Activated B cell treated with CpG ODN at 0.5 μM for 24 hours (primary cell): ENCODE data around the gene PTH2R. TPM values are rescaled to one million over a fixed set of nuclear protein-coding genes. Genes with fewer than 3 reads are reported as not detected.
"Not testable (repeated sequence)": the region's sequence is repeated elsewhere in the genome, so short reads cannot be mapped to it uniquely, and the experiment has no call there.

Source experiments
- ATAC-seq: fragments of 200-7000 bp; cut with Tn5 transposase; one replicate; pipeline ENCODE4 v1.10.0; 2021; ENCODE audit warnings: low read depth, mild to moderate bottlenecking, moderate library complexity
- CTCF ChIA-PET: fragments of 350-600 bp; sonication (Branson Sonifier 250); formaldehyde crosslinking; loops from one replicate; lab custom pipeline; 2021; ENCODE audit warnings: antibody characterized with exemption; lab: Charles Lee
- POLR2A ChIA-PET: fragments of 350-600 bp; sonication (Branson Sonifier 250); formaldehyde crosslinking; loops from one replicate; lab custom pipeline; 2021; ENCODE audit warnings: antibody characterized with exemption; lab: Charles Lee
- DNase-seq: peaks from one replicate; pipeline ENCODE4 v3.0.0; 2022
- H3K27ac Mint-ChIP-seq: one replicate; pipeline ENCODE4 v1.8.0; 2020; ENCODE audit warnings: mixed read lengths
- H3K27me3 Mint-ChIP-seq: one replicate; pipeline ENCODE4 v1.8.0; 2021; ENCODE audit warnings: mixed read lengths
- H3K36me3 Mint-ChIP-seq: one replicate; pipeline ENCODE4 v1.8.0; 2021; ENCODE audit warnings: low read depth, mixed read lengths
- H3K4me1 Mint-ChIP-seq: one replicate; pipeline ENCODE4 v1.8.0; 2021; ENCODE audit warnings: mixed read lengths
- H3K4me3 Mint-ChIP-seq: one replicate; pipeline ENCODE4 v1.8.0; 2020; ENCODE audit warnings: mild to moderate bottlenecking, mixed read lengths
- H3K9me3 Mint-ChIP-seq: one replicate; pipeline ENCODE4 v1.8.0; 2020; ENCODE audit warnings: mixed read lengths
- intact Hi-C: fragments of 100-400 bp; cut with micrococcal nuclease; formaldehyde crosslinking; loops from one replicate; pipeline ENCODE4 v1.15.1; 2024
- total RNA-seq: library from RNA; stranded (reverse); gene quantifications from 2 replicates; pipeline ENCODE4 v1.2.3, GENCODE V29; 2022
- TF ChIP-seq, protein P1 (sequence below): fragments of 200-600 bp; IDR thresholded peaks from one replicate; pipeline ENCODE4 v1.8.0; 2022; ENCODE audit warnings: antibody characterized with exemption, mild to moderate bottlenecking

PTH2R gene
- total RNA-seq, 1 donor from 2014 or later = 0.29 TPM

DNA sequence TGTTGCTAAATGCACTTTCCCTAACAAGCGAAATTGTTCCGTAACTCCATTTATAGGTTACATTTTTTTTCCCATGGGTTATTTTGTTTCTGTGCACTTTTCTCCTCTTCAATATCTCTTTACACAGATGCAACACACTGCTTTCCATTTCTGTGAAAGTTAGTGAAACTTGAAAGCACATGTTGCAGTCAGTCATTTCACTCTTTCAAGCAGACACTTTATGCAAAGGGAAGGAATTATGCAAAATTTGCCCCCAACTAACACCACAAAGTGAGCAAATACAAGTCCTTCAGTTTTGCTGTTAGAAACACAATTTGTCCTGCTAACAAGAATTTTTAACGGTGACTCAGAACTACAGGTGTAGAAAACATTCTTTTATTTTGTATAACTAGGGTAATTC is 124.8 kb downstream of the PTH2R start:
- H3K27ac Mint-ChIP-seq = no peak overlapping the region
- H3K4me1 Mint-ChIP-seq = no peaks in the 10 kb centered on the region
- no peak for ATAC-seq
- POLR2A ChIA-PET = no interaction called here
- CTCF ChIA-PET = no interaction called here
- intact Hi-C loops = no loop called here
- no peak overlapping the region for H3K4me3 Mint-ChIP-seq
- H3K27me3 Mint-ChIP-seq = no peaks in the 10 kb centered on the region
- no peak for DNase-seq
- H3K9me3 Mint-ChIP-seq = peaks cover 5% of the 10 kb centered on the region
- TF ChIP-seq, protein P1, sequence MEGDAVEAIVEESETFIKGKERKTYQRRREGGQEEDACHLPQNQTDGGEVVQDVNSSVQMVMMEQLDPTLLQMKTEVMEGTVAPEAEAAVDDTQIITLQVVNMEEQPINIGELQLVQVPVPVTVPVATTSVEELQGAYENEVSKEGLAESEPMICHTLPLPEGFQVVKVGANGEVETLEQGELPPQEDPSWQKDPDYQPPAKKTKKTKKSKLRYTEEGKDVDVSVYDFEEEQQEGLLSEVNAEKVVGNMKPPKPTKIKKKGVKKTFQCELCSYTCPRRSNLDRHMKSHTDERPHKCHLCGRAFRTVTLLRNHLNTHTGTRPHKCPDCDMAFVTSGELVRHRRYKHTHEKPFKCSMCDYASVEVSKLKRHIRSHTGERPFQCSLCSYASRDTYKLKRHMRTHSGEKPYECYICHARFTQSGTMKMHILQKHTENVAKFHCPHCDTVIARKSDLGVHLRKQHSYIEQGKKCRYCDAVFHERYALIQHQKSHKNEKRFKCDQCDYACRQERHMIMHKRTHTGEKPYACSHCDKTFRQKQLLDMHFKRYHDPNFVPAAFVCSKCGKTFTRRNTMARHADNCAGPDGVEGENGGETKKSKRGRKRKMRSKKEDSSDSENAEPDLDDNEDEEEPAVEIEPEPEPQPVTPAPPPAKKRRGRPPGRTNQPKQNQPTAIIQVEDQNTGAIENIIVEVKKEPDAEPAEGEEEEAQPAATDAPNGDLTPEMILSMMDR = no peak
- no peaks in the 10 kb centered on the region for H3K36me3 Mint-ChIP-seq

DNA sequence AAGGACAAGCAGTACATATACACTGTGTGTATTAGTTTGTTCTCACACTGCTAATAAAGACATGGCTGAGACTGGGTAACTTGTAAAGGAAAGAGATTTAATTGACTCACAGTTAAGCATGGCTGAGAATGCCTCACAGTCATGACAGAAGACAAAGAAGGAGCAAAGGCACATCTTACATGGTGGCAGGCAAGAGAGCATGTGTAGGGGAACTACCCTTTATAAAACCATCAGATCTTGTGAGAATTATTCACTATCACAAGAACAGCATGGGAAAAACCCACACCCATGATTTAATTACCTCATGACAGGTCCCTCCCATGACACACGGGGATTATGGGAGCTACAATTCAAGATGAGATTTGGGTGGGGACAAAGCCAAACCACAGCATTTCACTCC is 129.0 kb downstream of the PTH2R start:
- DNase-seq, POLR2A ChIA-PET, H3K9me3 Mint-ChIP-seq, H3K4me1 Mint-ChIP-seq, CTCF ChIA-PET, intact Hi-C loops, H3K4me3 Mint-ChIP-seq, H3K27me3 Mint-ChIP-seq, H3K36me3 Mint-ChIP-seq, H3K27ac Mint-ChIP-seq, ATAC-seq: not testable (repeated sequence)

DNA sequence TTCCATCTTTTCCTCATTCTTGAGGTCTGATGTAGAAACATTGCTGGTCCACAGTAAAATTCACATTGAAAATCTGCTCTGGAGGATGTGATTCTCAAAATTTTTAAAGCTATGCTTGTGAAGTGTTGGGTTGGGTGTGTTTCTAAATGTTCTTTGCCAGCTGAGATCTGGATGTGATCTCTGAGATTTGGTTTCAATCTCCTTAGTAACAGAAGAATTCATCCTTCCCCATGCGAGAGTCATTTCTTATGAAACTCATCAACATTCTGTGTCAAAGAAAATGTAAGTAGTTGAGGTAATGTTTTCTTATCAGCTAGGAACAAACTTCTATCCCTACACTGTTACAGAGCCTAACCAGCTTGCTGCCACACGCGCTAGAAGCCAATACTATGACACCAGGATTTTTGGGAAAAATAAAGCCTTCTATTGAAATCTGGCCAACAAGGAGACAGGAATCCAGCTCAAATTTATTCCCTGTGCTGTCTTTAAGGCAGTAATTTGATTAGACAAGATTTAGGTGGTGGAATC is 134.9 kb downstream of the PTH2R start:
- TF ChIP-seq, protein P1 = no peak
- ATAC-seq = no peak
- DNase-seq = no peak
- no peaks in the 10 kb centered on the region for H3K36me3 Mint-ChIP-seq
- H3K4me3 Mint-ChIP-seq = no peak overlapping the region
- H3K9me3 Mint-ChIP-seq = no peaks in the 10 kb centered on the region
- no peaks in the 10 kb centered on the region for H3K4me1 Mint-ChIP-seq
- H3K27ac Mint-ChIP-seq = no peak overlapping the region
- intact Hi-C loops = no loop called here
- CTCF ChIA-PET = no interaction called here
- POLR2A ChIA-PET = no interaction called here
- H3K27me3 Mint-ChIP-seq = peaks cover 4% of the 10 kb centered on the region

DNA sequence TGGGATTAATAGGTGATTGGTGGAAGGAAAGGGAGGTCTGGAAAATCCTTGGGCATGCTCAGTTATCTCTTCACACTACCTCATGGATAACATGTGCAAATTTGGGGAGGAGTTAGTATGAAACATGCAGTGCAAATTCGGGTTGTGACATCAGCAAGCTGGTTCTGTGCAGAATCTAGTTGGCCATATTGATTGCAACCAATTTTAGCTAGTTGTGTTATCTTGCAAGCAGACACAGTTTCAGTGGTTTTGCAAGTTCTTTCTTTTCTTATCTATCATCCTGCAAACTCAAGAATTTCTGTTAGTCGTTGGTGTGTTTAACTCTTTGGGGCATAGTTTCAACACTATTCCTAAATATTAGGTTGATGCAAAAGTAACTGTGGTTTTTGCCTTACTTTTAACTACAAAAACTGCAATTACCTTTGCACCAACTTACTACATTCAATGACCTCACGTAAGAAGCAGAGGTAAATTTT is 135.4 kb downstream of the PTH2R start:
- DNase-seq (no peak), ATAC-seq (no peak)
- TF ChIP-seq, protein P1 = no peak
- H3K4me1 Mint-ChIP-seq = no peaks in the 10 kb centered on the region
- H3K36me3 Mint-ChIP-seq = no peaks in the 10 kb centered on the region
- intact Hi-C loops = no loop called here
- H3K9me3 Mint-ChIP-seq = no peaks in the 10 kb centered on the region
- H3K4me3 Mint-ChIP-seq = no peak overlapping the region
- no peak overlapping the region for H3K27ac Mint-ChIP-seq
- peaks cover 4% of the 10 kb centered on the region for H3K27me3 Mint-ChIP-seq
- ChIA-PET POLR2A (no interaction called here), CTCF (no interaction called here)

DNA sequence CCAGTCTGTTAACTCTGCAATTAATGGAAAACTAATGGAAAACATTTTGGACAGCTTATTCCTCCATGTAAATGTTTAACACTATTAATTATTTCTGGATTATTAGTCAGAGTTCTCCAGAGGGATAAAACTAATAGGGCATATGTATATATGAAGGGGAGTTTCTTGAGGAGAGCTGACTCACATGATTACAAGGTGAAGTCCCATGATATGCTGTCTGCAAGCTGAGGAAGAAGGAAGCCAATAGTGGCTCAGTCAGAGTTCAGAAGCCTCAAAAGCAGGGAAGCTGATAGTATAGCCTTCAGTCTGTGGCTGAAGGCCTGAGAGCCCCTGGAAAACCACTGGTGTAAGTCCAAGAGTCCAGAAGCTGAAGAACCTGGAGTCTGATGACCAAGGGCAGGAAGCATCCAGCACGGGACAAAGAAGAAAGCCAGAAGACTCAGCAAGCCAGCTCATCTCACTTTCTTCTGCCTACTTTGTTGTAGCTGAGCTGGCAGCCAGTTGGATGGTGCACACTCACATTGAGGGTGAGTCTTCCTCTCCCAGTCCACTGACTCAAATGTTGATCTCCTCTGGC is 136.0 kb downstream of the PTH2R start:
- intact Hi-C loops = no loop called here
- H3K4me3 Mint-ChIP-seq = no peak overlapping the region
- ChIA-PET POLR2A (no interaction called here), CTCF (no interaction called here)
- H3K9me3 Mint-ChIP-seq = no peaks in the 10 kb centered on the region
- DNase-seq = no peak
- H3K27me3 Mint-ChIP-seq = peaks cover 4% of the 10 kb centered on the region
- TF ChIP-seq, protein P1 = no peak
- ATAC-seq = no peak
- no peak overlapping the region for H3K27ac Mint-ChIP-seq
- no peaks in the 10 kb centered on the region for H3K4me1 Mint-ChIP-seq
- H3K36me3 Mint-ChIP-seq = no peaks in the 10 kb centered on the region

Other genes with a start within 250 kb of the PTH2R start
- not detected in 2 replicates for gene CRYGA, start 243.2 kb upstream of the PTH2R start, total RNA-seq
- not detected in 2 replicates for gene C2orf80, start 216.8 kb upstream of the PTH2R start, total RNA-seq
- gene IDH1, start 151.7 kb upstream of the PTH2R start, total RNA-seq = 36.9 and 46.6 TPM in 2 replicates
- 92.2 and 106 TPM in 2 replicates for gene PIKFYVE, start 140.5 kb upstream of the PTH2R start, total RNA-seq